Aorta (tissue), 5 donors: ENCODE data around the gene SPACA6. TPM values are rescaled to one million over a fixed set of nuclear protein-coding genes. Genes with fewer than 3 reads are reported as not detected.

Source experiments
- ATAC-seq: fragments of 200-7000 bp; cut with Tn5 transposase; one replicate; pipeline ENCODE4 v1.9.1; 2022; ENCODE audit warnings: moderate library complexity; ENCODE audit not compliant: low FRiP score
- DNase-seq, 2 donors: peaks; one replicate each; pipeline ENCODE4 v3.0.0-alpha.2; 2020
- H3K27ac ChIP-seq, 2 donors: one replicate each; pipeline ENCODE4 v1.5.1; 2013; ENCODE audit warnings: low read length in 2 of 2, mild to moderate bottlenecking in 2 of 2, moderate library complexity in 2 of 2, control low read depth in 1 of 2, inconsistent platforms in 1 of 2, low read depth in 1 of 2
- H3K27me3 ChIP-seq, 2 donors: one replicate each; pipeline ENCODE4 v1.6.1; 2013; ENCODE audit warnings: control low read depth in 1 of 2, low read length in 1 of 2, mild to moderate bottlenecking in 1 of 2, moderate library complexity in 1 of 2; ENCODE audit not compliant: insufficient read depth in 2 of 2, control insufficient read depth in 1 of 2
- H3K36me3 ChIP-seq, 2 donors: one replicate each; pipeline ENCODE4 v1.6.1; 2013; ENCODE audit warnings: control low read depth in 1 of 2, low read length in 1 of 2, mild to moderate bottlenecking in 1 of 2; ENCODE audit not compliant: insufficient read depth in 2 of 2, control insufficient read depth in 1 of 2
- H3K4me1 ChIP-seq, 2 donors: one replicate each; pipeline ENCODE4 v1.6.1; 2013; ENCODE audit warnings: low read length in 2 of 2, control low read depth in 1 of 2, mild to moderate bottlenecking in 1 of 2, moderate library complexity in 1 of 2; ENCODE audit not compliant: insufficient read depth in 2 of 2, control insufficient read depth in 1 of 2
- H3K4me3 ChIP-seq, 2 donors: one replicate each; pipeline ENCODE4 v1.5.1; 2013; ENCODE audit warnings: low read length in 2 of 2, control low read depth in 1 of 2, mild to moderate bottlenecking in 1 of 2
- H3K9me3 ChIP-seq: one replicate; pipeline ENCODE4 v1.6.1; 2013; ENCODE audit warnings: mild to moderate bottlenecking, low read length; ENCODE audit not compliant: control insufficient read depth
- WGBS, 2 donors: extraction: QIAGEN DNeasy Blood & Tissue Kit; methylation state at CpG; one replicate each; pipeline ENCODE4 v1.1.7; 2013; 5-methylcytosine and 5-hydroxymethylcytosine counted together
- intact Hi-C, 2 donors: fragments of 100-400 bp; cut with DNase I; formaldehyde crosslinking; loops; one replicate each; pipeline versions ENCODE4 v1.14.2 to v1.15.0; 2022
- polyA plus RNA-seq, 2 donors: library from polyadenylated mRNA; stranded (reverse); fragments of 200-250 nt; gene quantifications; one replicate each; pipeline ENCODE4 v1.2.3, GENCODE V29; 2013
- total RNA-seq, 2 donors: library from RNA; stranded (reverse); fragmentation: NEBNext Ultra II Directional; extraction: Animal tissue kit (Norgen Biotek cat#: 25700); gene quantifications; one replicate each; pipeline ENCODE4 v1.2.1, GENCODE V29; 2021
- donor health status: healthy with polysubstance abuse.
- donor health status: Bipolar disorder and iron deficiency.
- donor health status: DM: no; HTN: no; CAD: no.
- donor health status: DM: no; HTN: no; CAD: no.
- donor health status: DM: yes; HTN: yes; CAD: no.

The SPACA6 gene
- total and polyA plus RNA-seq, 4 donors: 21.3 to 103 (median 45.2) TPM

DNA sequence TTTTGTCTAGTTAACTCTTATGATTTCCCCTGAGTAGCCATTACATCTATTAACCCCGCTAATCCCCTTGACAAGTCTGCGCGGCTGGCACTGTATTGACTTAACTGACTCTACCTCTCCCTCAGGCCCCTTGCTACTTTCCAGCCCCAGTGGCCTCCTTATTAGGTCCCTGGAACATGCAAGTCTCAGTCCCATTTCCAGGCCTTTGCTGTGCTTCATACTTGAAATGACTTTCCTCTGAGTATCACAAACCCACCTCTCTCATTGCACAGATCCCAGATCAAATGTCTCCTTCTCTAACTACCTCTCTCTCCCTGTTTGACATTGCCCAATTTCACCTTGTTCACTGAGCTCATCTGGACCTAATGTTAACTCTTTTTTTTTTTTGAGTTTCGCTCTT lies 13.2 kb downstream of the SPACA6 start:
- intact Hi-C loops: no loop called here
- no peak overlapping the region for H3K4me3 ChIP-seq
- H3K36me3 ChIP-seq: no peaks in the 10 kb centered on the region
- no peaks in the 10 kb centered on the region for H3K9me3 ChIP-seq
- no peak overlapping the region for H3K27ac ChIP-seq
- H3K4me1 ChIP-seq: no peaks in the 10 kb centered on the region
- WGBS, 2 donors: 94 to 95% methylated on average over 4 of the region's 4 CpGs
- DNase-seq: no peak
- no peak for ATAC-seq
- H3K27me3 ChIP-seq: no peaks in the 10 kb centered on the region

DNA sequence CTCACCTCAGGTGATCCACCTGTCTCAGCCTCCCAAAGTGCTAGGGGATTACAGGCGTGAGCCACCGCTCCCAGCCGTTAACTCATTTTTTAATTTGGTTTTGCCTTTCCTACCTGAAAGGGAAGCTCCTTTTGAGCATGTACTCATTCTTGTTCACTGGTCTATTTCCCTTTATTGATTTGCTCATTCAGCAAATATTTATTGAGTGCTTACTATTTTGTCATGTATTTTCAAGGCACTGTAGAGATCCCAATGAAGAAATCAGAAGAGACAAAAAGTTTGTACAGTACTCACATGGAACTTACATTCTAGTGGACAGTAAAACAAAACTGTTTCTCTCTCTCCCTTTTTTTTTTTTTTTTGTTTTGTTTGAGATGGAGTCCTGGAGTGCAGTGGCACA lies 13.8 kb downstream of the SPACA6 start:
- Histone ChIP-seq H3K4me1 (no peaks in the 10 kb centered on the region), H3K9me3 (no peaks in the 10 kb centered on the region), H3K27me3 (no peaks in the 10 kb centered on the region), H3K36me3 (no peaks in the 10 kb centered on the region), H3K27ac (no peak overlapping the region), H3K4me3 (no peak overlapping the region)
- no peak for ATAC-seq
- DNase-seq: no peak
- intact Hi-C loops: no loop called here
- 95 to 98% methylated on average over 3 of the region's 3 CpGs for WGBS, 2 donors

DNA sequence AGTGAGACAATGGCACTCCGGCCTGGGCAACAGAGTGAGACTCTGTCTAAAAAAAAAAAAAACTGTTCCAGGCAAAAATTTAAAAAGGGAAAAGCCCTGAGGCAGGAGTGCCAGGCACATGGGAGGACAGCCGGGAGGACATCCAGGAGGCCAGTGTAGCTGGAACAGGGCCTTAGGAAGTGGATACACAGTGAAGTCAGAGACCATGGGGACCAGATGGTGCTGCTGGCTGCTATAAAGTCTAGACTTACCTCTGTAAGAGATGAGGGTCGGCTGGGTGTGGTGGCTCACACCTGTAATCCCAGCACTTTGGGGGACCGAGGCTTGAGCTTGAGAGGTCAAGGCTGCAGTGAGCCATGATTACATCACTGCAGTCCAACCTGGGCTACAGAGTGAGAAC lies 15.7 kb downstream of the SPACA6 start:
- H3K4me3 ChIP-seq: no peak overlapping the region
- intact Hi-C loops: no loop called here
- no peaks in the 10 kb centered on the region for H3K9me3 ChIP-seq
- H3K27me3 ChIP-seq: no peaks in the 10 kb centered on the region
- no peaks in the 10 kb centered on the region for H3K4me1 ChIP-seq
- no peaks in the 10 kb centered on the region for H3K36me3 ChIP-seq
- WGBS, 2 donors: 56 to 69% methylated on average over 4 of the region's 4 CpGs
- no peak for DNase-seq
- no peak for ATAC-seq
- no peak overlapping the region for H3K27ac ChIP-seq

DNA sequence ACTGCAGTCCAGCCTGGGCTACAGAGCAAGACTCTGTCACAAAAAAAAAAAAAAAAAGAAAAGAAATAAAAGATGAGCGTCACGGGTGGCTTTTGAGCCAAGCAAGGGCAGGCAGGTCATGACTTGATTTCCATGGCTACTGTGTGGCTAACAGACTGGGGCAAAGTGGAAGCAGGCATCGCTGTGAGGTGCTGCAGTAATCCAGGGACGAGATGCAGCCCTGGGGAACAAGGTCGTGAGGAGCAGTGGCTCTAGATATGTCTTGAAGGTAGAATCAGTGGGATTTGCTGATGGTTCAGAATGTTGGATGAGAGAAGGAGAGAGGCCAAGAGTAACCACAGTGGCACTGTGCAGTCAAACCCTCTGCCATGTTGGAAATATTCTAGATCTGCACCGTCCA lies 16.4 kb downstream of the SPACA6 start:
- no peak overlapping the region for H3K4me3 ChIP-seq
- H3K27ac ChIP-seq: no peak overlapping the region
- 59 to 68% methylated on average over 6 of the region's 6 CpGs for WGBS, 2 donors
- H3K4me1 ChIP-seq: no peaks in the 10 kb centered on the region
- no peaks in the 10 kb centered on the region for H3K27me3 ChIP-seq
- DNase-seq: no peak
- intact Hi-C loops: no loop called here
- no peak for ATAC-seq
- no peaks in the 10 kb centered on the region for H3K36me3 ChIP-seq
- H3K9me3 ChIP-seq: no peaks in the 10 kb centered on the region

DNA sequence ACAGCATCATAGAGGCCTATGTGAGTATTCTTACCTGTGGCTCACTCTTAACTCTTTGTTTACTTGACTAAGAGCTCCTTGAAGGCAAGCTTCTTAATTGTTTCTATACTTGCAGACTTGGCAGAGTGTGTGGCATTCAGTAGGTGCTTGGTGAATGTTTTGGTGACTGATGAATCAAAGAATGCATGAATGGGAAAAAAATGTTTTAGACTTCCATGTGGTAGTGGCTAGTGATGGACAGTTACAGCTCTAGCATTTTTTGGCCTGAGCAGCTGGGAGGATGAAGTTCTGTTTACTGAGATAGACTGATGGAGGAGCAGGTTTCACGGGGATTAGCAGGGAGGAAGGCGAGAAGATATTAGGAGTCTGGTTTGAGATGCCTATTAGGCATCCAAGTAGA lies 17.0 kb downstream of the SPACA6 start:
- DNase-seq: no peak
- H3K27me3 ChIP-seq: no peaks in the 10 kb centered on the region
- no peak overlapping the region for H3K27ac ChIP-seq
- no peaks in the 10 kb centered on the region for H3K36me3 ChIP-seq
- H3K4me3 ChIP-seq: no peak overlapping the region
- H3K4me1 ChIP-seq: no peaks in the 10 kb centered on the region
- intact Hi-C loops: no loop called here
- H3K9me3 ChIP-seq: no peaks in the 10 kb centered on the region
- 59 to 72% methylated on average over 2 of the region's 2 CpGs for WGBS, 2 donors
- ATAC-seq: no peak

DNA sequence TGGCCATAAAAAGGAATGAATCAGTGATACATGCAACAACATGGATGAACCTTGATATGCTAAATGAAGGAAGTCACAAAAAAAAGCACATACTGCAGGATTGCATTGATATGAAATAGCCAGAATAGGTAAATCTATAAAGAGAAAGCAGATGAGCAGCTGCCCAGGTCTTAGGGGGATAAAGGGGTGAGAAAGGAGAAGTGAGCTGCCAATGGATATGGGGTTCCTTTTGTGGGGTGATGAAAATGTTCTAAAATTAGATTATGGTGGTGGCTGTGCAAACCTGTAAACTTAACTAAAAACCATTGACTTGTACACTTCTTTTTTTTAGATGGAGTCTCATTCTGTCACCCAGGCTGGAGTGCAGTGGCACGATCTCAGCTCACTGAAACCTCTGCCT lies 18.6 kb downstream of the SPACA6 start:
- Histone ChIP-seq H3K9me3 (no peaks in the 10 kb centered on the region), H3K4me3 (no peak overlapping the region), H3K27ac (no peak overlapping the region), H3K36me3 (no peaks in the 10 kb centered on the region), H3K27me3 (no peaks in the 10 kb centered on the region), H3K4me1 (no peaks in the 10 kb centered on the region)
- intact Hi-C loops: no loop called here
- DNase-seq: no peak
- WGBS, 2 donors: 84 to 85% methylated on average over 1 of the region's 1 CpG
- ATAC-seq: no peak

DNA sequence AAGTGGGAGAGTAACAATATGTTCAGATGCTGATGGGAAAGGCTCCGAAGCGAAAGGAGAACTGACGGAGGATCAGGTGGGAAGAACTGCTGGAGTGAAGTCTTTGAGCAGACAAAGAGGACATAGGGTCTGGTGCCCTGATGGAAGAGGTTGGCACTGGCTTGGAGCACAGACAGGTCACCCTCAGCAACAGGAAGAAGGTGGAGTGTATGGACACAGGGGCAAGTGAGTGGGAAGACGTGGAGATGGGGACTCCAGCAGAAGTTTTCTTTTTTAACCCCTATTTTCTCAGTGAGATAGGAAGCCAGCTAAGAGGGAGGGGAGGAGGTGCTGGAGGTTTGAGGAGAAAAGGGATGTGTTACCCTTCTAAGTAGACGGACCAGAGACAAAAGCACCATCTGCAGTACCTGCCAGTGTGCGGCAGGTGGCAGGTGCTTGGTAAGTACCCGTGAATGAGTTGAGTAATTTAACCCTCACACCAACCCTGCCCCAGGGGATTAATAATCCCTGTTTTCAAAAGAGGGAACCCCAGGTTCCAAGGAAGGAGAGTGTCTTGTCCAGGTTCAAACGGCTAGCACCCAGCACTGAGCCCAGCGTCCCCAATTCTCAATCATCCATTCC lies 19.4 kb downstream of the SPACA6 start:
- 32 to 38% methylated on average over 9 of the region's 9 CpGs for WGBS, 2 donors
- H3K27me3 ChIP-seq: no peaks in the 10 kb centered on the region
- H3K36me3 ChIP-seq: no peaks in the 10 kb centered on the region
- H3K27ac ChIP-seq: no peak overlapping the region
- DNase-seq (no peak), ATAC-seq (no peak)
- H3K9me3 ChIP-seq: no peaks in the 10 kb centered on the region
- no peaks in the 10 kb centered on the region for H3K4me1 ChIP-seq
- H3K4me3 ChIP-seq: no peak overlapping the region
- intact Hi-C loops: no loop called here

DNA sequence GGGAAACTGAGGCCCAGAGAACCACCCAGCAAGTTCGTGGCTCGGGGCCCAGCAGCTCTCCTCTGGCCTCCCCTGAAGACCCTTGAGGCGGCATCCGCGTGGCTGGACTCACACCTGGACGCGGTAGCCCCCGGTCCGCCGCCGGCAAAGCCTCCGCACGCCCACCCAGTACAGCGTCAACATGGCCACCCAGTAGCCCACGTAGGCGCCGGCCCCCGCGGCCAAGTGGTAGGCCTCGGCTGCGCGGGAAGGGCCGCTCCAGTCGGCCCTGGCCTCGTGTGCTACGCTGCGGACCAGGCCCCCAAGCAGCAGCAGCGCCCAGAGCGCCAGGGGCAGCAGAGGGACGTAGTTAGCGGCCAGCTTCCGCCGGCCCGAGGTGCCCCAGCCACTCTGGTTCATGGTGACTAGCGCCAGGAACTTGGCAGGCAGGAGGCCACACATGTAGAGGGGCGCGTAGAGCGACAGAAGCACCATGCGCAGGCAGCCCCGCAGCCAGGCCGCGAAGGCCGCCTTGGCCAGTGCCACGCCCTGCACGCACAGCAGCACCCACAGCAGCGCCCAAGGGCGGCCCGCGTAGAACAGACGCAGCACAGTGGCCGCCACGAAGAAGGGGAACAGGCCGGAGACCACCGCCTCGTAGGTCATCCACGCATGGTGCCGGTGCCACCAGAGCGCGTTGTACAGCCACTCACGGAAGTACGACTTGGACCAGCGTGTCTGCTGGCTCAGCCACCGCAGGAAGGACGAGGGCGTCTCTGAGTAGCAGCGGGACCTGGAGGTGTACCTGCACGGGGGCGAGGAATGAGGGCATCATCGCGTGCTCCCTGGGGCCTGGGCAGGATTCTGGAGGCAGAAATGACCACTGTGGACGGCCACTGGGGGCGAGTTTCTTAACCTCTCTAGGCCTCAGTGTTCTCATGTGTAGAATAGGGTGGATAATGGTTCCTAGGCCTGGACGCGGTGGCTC lies 20.5 kb downstream of the SPACA6 start:
- ATAC-seq (no peak), DNase-seq (no peak)
- no peaks in the 10 kb centered on the region for H3K27me3 ChIP-seq
- H3K4me3 ChIP-seq: no peak overlapping the region
- H3K27ac ChIP-seq: no peak overlapping the region
- WGBS, 2 donors: 90% methylated on average over 74 of the region's 74 CpGs
- no peaks in the 10 kb centered on the region for H3K4me1 ChIP-seq
- no peaks in the 10 kb centered on the region for H3K36me3 ChIP-seq
- H3K9me3 ChIP-seq: no peaks in the 10 kb centered on the region
- intact Hi-C loops: no loop called here

DNA sequence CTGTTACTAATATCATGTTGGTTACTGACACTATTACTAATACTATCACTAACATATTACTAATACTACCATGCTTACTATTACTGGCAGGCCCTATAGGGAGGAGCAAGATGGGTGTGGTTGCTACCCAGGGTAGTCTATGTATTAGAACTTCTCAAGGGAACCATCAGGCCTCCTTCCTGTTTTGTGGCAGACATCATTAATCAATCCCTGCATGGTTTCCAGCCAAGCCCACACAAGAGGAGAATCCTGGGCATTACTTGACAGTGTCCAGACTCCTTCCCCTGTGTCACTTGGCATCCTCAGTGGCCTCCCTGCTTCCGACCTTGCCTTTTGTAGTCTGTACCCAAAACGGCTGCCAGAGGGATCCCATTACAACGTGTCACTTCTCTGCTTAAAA lies 21.7 kb downstream of the SPACA6 start:
- intact Hi-C loops: no loop called here
- ATAC-seq (no peak), DNase-seq (no peak)
- Histone ChIP-seq H3K9me3 (no peaks in the 10 kb centered on the region), H3K27me3 (no peaks in the 10 kb centered on the region), H3K4me1 (no peaks in the 10 kb centered on the region), H3K27ac (no peak overlapping the region), H3K36me3 (no peaks in the 10 kb centered on the region), H3K4me3 (no peak overlapping the region)
- WGBS, 2 donors: 19 to 23% methylated on average over 3 of the region's 3 CpGs
